ENCODE results near the gene CARHSP1.
"Not testable (repeated sequence)": the region's sequence is repeated elsewhere in the genome, so short reads cannot be mapped to it uniquely, and the experiment has no call there.

Gene CARHSP1

DNA sequence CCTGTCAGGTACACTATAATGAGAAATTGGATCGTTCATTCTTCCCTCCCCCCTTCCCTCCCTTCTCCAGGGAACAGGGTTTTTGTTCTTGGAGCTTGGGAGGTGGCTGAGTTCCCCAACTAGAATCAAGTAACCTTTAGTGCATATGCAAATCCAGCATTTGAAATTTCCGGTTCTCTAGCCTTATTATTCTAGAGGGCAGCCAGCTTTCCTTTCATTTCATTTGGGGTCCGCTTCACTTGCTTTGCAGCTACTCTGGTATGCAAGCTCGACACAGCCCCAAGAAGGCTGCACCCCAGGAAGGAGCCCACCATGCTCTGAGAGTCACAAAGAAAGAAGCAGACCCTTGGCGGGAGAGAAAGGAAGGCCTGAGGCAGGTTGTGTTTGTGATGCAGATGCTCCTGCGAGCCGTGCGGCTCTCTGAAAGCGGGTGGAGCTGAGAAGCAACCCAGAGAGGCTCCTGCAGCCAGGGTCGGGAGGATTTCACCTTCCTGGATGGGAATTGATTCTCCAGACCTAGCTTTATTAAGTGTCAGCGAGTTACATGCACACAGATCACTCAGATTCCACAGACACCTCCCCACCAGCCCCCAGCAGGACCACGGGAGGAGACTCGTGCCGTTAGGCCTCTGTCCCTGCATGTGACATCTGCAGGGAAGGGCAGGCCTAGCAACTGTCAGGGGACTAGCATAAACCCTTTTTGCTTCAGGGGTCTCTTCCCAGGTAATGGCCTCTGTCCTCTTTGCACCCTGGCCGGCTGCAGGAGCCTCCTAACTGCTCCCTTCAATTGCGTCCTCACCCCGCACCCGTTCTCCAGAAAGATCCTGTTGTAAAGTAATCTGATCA lies 36.7 kb downstream of the CARHSP1 start:
- DNase-seq (ENCODE audit: low read depth in 3 of 3, low spot score in 1 of 3): no peak

DNA sequence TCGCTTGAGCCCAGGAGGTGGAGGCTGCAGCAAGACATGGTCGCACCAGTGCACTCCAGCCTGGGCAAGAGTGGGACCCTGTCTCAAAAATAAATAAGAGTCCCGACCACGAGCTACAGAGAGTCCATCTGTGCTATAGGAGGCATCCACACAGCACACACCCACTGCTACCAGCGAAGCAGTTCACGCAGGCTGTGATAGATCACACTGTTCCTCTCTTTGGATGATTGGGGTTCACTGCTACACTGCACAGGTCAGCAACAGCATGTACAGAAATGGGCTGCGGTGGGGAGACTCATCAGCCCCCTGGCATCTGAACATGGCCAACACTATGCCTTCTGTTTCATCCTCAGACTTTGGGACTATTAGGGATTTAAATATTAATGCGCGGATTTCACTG lies 37.4 kb downstream of the CARHSP1 start:
- no peak for DNase-seq (ENCODE audit: low read depth in 3 of 3, low spot score in 1 of 3)

DNA sequence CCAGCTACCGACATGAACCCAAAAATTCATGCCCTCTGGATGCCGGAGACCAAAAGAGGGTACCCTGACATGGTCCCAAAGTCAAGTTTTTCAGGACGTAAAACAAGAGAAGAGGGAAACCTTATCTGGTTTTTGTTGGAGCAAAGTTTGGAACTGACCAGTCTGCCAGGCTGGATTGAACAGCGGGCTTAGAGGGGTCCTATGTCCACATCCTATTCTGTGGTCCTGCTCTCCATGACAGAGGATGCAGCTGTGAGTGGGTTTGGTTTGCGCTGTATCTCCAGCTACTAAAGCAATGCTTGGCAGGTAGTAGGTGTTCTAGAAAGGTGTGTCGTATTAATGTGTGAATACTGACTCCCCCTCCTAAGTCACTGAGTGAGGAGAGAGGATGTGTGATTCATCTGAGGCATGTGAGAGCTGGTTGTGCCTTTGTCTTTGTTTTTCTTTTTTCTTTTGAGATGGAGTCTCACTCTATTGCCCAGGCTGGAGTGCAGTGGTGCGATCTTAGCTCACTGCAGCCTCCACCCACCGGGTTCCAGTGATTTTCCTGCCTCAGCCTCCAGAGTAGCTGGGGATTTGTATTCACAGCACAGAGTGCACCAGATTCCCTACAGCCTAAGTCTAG lies 40.2 kb downstream of the CARHSP1 start:
- no peak for DNase-seq (ENCODE audit: low read depth in 3 of 3, low spot score in 1 of 3)

DNA sequence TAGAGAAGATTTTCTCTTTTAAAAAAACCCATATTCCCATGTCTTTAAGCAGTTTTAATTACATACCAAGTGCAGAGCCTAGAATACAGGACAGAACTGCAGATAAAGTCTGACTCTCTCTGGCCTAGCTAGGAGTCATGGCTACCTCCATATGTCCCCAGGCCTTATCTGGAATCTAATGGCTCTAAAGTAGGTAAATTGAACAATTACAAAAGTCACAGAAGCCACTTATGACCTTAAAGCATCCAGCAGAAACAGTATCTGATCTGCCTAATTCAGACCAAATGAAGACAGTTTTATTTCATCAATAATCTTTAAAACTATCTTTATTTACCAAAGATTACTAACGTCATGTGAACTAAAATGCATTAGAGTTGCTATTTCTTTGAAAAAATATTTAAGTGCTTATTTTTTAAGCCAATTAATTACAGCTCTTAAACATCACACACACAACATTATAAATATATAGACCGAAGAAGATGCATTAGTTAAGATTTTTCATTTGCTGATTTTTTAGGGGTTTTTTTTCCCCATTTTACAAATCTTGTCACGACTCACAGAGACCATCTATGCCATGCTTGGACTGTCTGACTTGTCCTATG lies 42.4 kb downstream of the CARHSP1 start:
- DNase-seq (ENCODE audit: low read depth in 3 of 3, low spot score in 1 of 3): no peak

DNA sequence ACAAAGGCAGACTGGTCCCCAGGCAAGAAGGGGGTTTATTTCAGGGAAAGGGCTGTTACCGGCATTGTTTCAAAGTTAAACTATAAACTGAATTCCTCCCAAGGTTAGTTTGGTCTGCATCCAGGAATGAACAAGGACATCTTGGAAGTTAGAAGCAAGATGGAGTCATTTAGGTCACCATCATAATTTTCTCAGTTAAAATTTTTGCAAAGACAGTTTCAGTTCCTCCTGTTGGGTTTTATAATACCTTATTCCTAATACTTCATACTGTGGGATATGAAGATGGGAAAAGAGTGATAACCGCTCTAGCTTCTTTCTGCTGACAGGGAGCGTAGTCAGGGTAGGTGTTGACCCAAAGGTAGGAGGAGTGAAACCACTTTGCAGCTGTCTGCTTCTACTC lies 46.4 kb downstream of the CARHSP1 start:
- DNase-seq (ENCODE audit: low read depth in 3 of 3, low spot score in 1 of 3): no peak

DNA sequence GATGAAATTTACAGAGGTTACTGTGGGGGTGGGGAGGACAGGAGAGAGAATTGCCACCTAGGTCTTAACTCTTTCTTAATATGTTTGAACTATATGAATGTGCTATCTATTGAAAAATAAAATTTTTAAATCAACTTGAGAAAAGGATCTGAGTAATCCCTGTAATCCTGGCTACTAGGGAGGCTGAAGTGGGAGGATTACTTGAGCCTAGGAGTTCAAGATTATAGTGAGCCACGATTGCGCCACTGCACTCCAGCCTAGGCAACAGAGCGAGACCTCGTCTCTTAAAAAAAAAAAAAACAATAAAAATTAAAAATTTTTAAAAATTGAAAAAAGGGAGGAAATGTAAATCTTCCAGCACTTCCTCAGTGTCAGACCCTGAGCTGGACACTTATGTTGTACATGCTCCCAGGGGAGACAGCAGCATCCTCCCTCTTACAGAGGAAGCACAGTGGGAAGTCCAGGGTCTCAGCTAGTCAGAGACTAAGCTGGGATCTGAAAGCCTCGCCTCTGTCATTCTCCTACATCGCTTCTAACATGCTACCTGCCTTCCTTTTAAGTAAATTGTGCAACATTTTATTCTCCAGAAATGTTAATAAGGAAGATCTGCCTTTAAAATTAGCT lies 49.3 kb downstream of the CARHSP1 start:
- no peak for DNase-seq (ENCODE audit: low read depth in 3 of 3, low spot score in 1 of 3)

DNA sequence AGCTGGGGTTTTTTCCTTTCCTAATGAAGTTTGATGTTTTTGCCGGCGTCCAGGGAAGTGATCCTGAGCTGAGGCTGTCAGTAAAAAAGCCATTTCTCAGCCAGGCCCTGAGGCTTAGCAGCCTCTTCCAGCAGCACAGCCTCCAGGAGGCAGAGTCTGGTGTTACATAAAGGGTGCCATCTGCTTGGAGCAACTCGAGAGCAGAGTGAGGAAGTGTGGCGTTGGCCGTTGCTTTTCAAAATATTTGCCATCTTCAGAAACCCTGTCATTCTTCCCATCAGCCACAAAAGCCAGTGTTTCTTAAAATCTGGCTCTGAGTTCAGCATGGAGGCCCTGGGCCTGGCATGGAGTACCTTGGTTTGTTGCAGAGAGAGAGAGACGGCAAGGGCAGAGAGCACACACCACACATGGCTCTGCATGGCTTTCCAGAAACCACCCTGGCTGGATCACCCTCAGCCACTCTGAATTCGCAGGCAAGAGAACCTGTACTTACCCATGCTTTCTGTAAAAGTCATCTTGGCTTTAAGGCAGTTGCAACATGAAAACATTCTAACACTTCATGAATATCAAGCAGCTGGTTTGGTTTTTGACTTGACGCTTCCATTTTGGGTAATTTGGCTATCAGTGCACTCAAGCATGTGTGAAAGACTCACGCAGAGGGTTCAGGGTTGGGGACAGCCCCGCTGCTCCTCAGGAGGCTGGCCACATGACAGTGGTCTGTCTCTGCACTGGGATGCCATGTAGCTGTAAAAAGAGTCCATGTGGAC lies 50.1 kb downstream of the CARHSP1 start:
- no peak for DNase-seq (ENCODE audit: low read depth in 3 of 3, low spot score in 1 of 3)

DNA sequence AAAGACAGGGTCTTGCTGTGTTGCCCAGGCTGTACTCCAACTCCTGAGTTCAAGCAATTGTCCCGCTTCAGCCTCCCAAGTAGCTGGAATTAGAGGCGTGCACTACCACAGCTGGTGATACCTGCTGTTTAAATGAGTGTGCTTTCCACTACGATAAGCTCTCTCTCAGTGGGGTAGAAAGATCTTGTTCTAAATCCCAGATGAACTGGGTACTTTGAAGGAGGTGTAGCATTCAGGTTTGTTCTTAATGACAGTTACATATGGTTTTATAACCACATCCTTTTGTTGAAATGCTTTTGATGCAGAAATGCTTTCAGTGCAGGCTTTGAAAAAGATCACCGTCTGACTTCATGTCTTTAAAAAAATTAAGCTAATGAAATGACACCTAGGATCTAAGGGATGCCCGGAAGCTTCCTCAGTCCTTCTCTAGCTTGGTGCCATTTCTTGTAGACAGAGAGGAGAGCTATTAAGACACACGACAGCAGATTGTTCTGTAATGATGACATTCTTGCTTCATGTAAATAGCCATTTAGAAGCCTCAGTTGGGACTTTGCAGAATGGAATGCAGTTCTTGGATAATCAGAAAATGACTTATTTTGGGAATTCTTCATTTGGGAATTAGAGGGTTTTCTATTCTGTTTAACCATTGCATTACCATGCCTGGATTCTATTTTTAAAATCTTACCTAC lies 51.7 kb downstream of the CARHSP1 start:
- no peak for DNase-seq (ENCODE audit: low read depth in 3 of 3, low spot score in 1 of 3)

DNA sequence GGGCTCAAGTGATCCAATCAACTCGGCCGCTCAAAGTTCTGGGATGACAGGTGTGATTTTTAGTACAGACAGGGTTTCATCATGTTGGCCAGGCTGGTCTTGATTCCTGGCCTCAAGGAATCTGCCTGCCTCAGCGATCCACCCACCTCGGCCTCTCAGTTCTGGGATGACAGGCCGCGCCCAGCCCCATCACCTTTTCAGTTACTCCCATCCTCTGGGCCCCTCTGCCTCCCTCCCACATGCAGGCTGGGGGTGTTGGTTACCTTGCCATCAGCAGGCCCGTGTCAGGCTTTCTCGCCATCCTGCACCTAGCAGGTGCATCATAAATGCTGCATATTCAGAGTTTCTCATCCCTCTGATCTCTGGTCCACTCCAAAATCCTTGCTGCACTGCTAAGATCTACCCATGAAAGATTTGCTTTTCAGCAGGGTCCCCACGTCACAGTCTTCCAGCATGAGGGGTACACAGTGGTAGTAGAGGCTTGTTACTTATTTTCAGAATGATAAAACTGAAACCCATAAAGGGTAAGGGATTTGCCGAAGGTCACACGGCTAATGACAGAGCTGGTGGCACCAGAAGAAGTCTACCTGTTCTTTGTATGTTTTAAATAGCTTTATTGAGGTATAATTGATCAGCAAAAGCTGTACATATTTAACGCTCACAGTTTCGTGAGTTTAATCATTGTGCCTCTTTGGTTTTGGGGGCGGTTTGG lies 54.6 kb downstream of the CARHSP1 start:
- no peak for DNase-seq (ENCODE audit: low read depth in 3 of 3, low spot score in 1 of 3)

DNA sequence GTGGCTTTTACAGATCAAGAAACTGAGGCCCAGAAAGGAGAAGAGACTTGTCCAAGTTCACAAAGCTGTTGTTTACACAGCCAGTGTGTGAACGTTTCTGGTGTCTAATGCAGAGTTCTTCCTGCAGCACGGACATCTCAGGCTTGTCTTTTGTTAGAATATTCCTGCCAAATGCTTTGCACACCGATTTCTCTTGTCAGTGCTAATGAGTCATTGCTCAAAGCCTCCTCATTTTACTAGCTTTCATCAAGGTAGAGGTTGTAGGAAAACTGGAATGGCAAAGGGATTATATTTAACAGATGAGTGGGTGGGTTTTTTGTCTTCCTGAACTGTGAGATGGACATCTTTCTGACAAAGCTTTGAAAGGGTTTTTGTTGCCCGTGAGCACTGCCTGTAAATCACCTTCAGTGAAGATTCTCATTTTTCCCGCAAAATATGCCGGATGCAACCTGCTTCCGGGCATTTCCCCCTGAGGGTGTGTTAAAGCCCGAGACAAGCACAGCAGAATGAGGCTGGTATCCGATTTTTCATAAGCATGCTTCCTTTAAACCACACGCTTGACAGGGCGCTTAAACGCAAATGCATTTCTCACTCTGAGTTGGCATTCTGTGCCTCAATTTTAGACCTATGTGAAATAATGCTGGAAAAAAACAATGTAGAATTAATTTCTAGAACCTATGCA lies 56.5 kb downstream of the CARHSP1 start:
- no peak for DNase-seq (ENCODE audit: low read depth in 3 of 3, low spot score in 1 of 3)

DNA sequence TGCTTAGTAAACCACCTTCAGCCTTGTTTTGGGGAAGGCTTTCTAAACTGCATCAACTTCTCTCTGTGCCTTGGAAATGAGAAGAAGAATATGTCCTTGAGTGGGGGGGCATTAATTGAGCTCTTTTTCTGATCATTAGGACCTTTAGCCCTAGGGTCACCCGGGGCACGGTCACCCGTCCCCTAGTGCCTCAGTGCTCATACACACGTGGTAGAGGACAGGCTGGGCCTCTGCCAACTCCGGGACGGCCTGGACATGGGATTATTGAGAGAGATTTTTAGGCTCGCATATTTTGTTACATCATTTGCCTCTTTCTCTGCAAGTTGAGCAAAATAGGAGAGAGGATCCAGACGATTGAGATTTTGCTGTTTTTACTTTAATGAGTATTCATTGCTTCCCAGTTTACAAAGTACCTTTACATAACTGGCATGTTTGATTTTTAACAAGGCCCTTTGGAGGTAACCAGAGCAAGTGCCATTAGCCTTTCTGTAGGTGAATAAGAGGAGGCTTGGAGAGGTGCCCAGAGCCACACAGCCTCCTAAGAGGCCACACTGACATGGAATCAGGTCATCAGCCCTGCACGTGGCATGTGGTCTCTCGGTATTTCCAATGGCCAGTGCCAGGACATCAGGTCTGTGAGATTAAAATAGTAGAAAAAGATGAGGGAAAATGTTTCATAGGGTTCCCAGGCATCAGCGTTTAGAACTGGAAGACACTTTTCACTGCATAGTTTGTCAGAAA lies 60.0 kb downstream of the CARHSP1 start:
- DNase-seq (ENCODE audit: low read depth in 3 of 3, low spot score in 1 of 3): no peak

DNA sequence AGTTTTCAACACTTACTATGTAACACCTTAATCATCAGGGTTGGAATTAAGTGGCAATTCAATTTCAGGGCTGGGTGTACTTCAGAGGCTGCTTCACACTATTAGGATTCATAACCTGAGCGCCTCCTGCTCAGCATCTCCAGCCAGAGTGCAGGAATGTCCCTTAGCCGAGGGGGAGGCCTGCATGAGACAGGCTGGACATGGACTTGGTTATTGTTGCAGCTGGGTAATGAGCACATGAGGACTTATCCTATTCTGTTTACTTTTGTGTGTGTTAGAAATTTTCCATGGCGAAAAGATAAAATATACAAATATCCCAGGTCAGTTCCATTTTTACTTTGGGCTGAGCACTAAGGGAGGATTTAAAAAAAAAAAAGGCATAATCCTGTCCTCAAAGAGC lies 60.8 kb downstream of the CARHSP1 start:
- no peak for DNase-seq (ENCODE audit: low read depth in 3 of 3, low spot score in 1 of 3)

DNA sequence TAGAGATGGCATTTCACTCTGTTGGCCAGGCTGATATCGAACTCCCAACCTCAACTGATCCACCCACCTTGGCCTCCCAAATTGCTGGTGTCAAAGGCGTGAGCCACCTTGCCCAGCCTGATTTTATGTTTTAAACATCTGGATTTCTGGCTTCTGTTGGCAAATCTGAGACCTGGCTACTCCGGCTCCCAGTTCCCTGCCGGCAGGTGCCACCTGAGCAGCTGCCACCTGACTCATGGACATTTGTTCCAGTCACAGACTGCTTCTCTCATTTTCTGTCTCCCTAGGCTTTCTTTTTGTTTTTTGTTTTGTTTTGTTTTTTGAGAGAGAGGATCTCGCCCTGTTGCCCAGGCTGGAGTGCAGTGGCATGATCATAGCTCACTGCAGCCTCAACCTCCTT lies 61.6 kb downstream of the CARHSP1 start:
- DNase-seq (ENCODE audit: low read depth in 3 of 3, low spot score in 1 of 3): no peak

DNA sequence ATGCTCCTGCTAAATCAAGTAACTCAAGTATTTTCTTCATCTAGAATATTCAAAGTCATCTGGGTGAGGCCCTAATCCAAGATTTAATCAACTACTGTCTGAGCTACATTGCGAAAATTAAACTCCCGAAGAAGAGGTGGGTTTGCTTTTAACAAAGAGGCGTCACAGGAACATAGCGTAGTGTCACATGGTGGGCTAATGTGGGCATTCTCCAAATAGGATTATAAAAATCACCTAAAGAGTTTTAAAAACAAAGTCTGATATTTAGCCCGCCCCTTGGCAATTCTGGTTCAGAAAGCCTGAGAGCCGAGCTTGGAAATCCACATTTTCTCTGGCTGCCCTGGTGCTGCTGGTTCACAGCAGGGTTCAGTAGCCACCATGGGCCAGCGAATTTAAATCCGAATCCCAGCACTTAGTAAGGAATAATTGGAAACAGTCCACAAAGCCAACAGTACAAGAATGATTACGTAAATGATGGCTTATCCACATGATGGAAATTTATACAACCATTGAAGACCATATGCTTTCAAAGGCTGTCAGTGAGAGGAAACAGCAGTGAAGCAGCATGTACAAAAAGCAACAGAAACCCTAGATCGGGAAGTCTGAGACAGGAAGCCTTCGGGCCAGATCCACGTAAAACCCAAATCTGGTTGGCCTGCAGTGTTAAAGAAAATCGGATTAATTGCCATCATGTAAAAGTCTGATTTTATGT lies 62.4 kb downstream of the CARHSP1 start:
- no peak for DNase-seq (ENCODE audit: low read depth in 3 of 3, low spot score in 1 of 3)

DNA sequence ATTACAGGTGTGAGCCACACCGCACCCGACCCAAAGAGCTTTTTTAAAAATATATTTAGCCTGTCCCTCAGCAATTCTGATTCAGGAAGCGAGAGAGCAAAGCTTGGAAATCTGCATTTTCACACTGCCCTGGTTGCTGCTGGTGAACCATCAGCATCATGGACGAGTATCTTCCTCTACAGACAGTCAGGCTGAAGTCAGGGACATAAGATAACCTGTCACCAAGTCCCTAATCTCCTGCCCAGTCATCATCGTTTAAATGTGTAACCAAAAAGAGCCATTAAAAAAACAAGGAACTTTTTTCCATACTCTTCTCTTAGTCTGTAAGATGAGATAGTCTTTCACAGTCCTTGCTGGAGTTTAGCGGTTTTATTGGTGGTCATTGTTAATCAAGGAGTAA lies 64.5 kb downstream of the CARHSP1 start:
- no peak for DNase-seq (ENCODE audit: low read depth in 3 of 3, low spot score in 1 of 3)

DNA sequence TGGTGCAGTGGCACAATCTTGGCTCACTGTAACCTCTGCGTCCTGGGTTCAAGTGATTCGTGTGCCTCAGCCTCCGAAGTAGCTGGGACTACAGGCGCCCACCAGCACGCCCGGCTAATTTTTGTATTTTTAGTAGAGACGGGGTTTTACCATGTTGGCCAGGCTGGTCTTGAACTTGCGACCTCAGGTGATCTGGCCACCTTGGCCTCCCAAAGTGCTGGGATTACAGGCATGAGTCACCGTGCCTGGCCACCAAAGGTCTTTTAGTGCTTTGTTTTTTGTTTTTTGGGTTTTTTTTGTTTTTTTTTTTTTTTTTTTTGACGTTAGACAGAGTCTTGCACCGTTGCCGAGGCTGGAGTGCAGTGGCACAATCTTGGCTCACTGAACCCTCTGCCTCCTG lies 65.1 kb downstream of the CARHSP1 start:
- DNase-seq (ENCODE audit: low read depth in 3 of 3, low spot score in 1 of 3): not testable (repeated sequence)

Data from stimulated activated CD4-positive, alpha-beta T cell treated with anti-CD3 and anti-CD28 coated beads, TNF-alpha, amount 100 ng/mL, for 1 hour (primary cell).